HEK293 (cell line): ENCODE data around the gene C19orf25.

Source experiments
- GLIS1 ChIP-seq: fragments of 450-650 bp; formaldehyde crosslinking; IDR thresholded peaks from 2 replicates; pipeline ENCODE4 v1.5.1; 2016; ENCODE audit warnings: missing biosample characterization, missing genetic modification characterization
- HOXA7 ChIP-seq: sonication (generic); formaldehyde crosslinking; IDR thresholded peaks from 2 replicates; pipeline ENCODE4 v1.8.1; 2022; ENCODE audit warnings: missing genetic modification reagents, borderline replicate concordance
- MYNN ChIP-seq: fragments of 450-650 bp; formaldehyde crosslinking; IDR thresholded peaks from 2 replicates; pipeline ENCODE4 v1.5.1; 2016; ENCODE audit warnings: missing biosample characterization, missing genetic modification characterization, borderline replicate concordance
- ZNF133 ChIP-seq: fragments of 450-650 bp; formaldehyde crosslinking; IDR thresholded peaks from 2 replicates; pipeline ENCODE4 v1.5.1; 2016; ENCODE audit warnings: missing biosample characterization, missing genetic modification characterization
- ZNF184 ChIP-seq: fragments of 450-650 bp; IDR thresholded peaks from 2 replicates; pipeline ENCODE4 v1.5.1; 2018; ENCODE audit warnings: missing biosample characterization, mild to moderate bottlenecking, missing genetic modification characterization
- ZNF19 ChIP-seq: fragments of 450-650 bp; formaldehyde crosslinking; IDR thresholded peaks from 2 replicates; pipeline ENCODE4; 2016; ENCODE audit warnings: missing biosample characterization, missing genetic modification characterization, low read depth
- ZNF214 ChIP-seq: fragments of 450-650 bp; formaldehyde crosslinking; IDR thresholded peaks from 2 replicates; pipeline ENCODE4 v1.5.1; 2017; ENCODE audit warnings: missing biosample characterization, mild to moderate bottlenecking, missing genetic modification characterization, borderline replicate concordance
- ZNF23 ChIP-seq: fragments of 450-650 bp; formaldehyde crosslinking; IDR thresholded peaks from 2 replicates; pipeline ENCODE4 v1.5.1; 2016; ENCODE audit warnings: missing biosample characterization, missing genetic modification characterization, borderline replicate concordance
- ZNF292 ChIP-seq: fragments of 450-650 bp; formaldehyde crosslinking; IDR thresholded peaks from 2 replicates; pipeline ENCODE4 v1.5.1; 2016; ENCODE audit warnings: low read depth, missing biosample characterization, missing genetic modification characterization, borderline replicate concordance
- ZNF324 ChIP-seq: fragments of 450-650 bp; formaldehyde crosslinking; IDR thresholded peaks from 2 replicates; pipeline ENCODE4 v1.5.1; 2016; ENCODE audit warnings: missing biosample characterization, missing genetic modification characterization
- ZNF341 ChIP-seq: fragments of 450-650 bp; formaldehyde crosslinking; IDR thresholded peaks from 2 replicates; pipeline ENCODE4; 2016; ENCODE audit warnings: low read depth, missing biosample characterization, missing genetic modification characterization
- ZNF354C ChIP-seq: fragments of 450-650 bp; formaldehyde crosslinking; IDR thresholded peaks from 2 replicates; pipeline ENCODE4 v1.5.1; 2016; ENCODE audit warnings: missing biosample characterization, missing genetic modification characterization, low read depth, borderline replicate concordance
- ZNF433 ChIP-seq: fragments of 450-650 bp; formaldehyde crosslinking; IDR thresholded peaks from 2 replicates; pipeline ENCODE4 v1.5.1; 2016; ENCODE audit warnings: missing biosample characterization, missing genetic modification characterization, low read depth
- ZNF529 ChIP-seq: fragments of 450-650 bp; formaldehyde crosslinking; IDR thresholded peaks from 2 replicates; pipeline ENCODE4 v1.5.1; 2017; ENCODE audit warnings: missing genetic modification characterization, missing biosample characterization; ENCODE audit not compliant: insufficient replicate concordance
- ZNF544 ChIP-seq: fragments of 450-650 bp; formaldehyde crosslinking; IDR thresholded peaks from 2 replicates; pipeline ENCODE4 v1.5.0; 2017; ENCODE audit warnings: missing biosample characterization, missing genetic modification characterization
- ZNF621 ChIP-seq: fragments of 450-650 bp; formaldehyde crosslinking; IDR thresholded peaks from 2 replicates; pipeline ENCODE4 v1.5.1; 2017; ENCODE audit warnings: missing biosample characterization, missing genetic modification characterization
- ZNF624 ChIP-seq: fragments of 450-650 bp; formaldehyde crosslinking; IDR thresholded peaks from 2 replicates; pipeline ENCODE4 v1.5.1; 2017; ENCODE audit warnings: missing biosample characterization, missing genetic modification characterization
- ZNF626 ChIP-seq: fragments of 450-650 bp; sonication (Bioruptor Pico); formaldehyde crosslinking; IDR thresholded peaks from 2 replicates; pipeline ENCODE4 v1.5.1; 2018; ENCODE audit warnings: missing biosample characterization, missing genetic modification characterization, inconsistent platforms
- ZNF707 ChIP-seq: fragments of 450-650 bp; formaldehyde crosslinking; IDR thresholded peaks from 2 replicates; pipeline ENCODE4 v1.5.1; 2016; ENCODE audit warnings: missing biosample characterization, missing genetic modification characterization
- ZNF768 ChIP-seq: fragments of 450-650 bp; formaldehyde crosslinking; IDR thresholded peaks from 2 replicates; pipeline ENCODE4 v1.5.1; 2018; ENCODE audit warnings: missing biosample characterization, mild to moderate bottlenecking, missing genetic modification characterization
- ZNF776 ChIP-seq: fragments of 450-650 bp; formaldehyde crosslinking; IDR thresholded peaks from 2 replicates; pipeline ENCODE4 v1.5.0; 2017; ENCODE audit warnings: missing biosample characterization, missing genetic modification characterization, borderline replicate concordance
- ZSCAN16 ChIP-seq: fragments of 450-650 bp; formaldehyde crosslinking; IDR thresholded peaks from 2 replicates; pipeline ENCODE4 v1.5.1; 2016; ENCODE audit warnings: missing biosample characterization, missing genetic modification characterization
- TF ChIP-seq, protein P1 (sequence below): fragments of 450-650 bp; formaldehyde crosslinking; IDR thresholded peaks from 2 replicates; pipeline ENCODE4 v1.5.1; 2016; ENCODE audit warnings: missing biosample characterization, missing genetic modification characterization
- TF ChIP-seq, protein P2 (sequence below): fragments of 450-650 bp; formaldehyde crosslinking; IDR thresholded peaks from 2 replicates; pipeline ENCODE4 v1.5.1; 2016; ENCODE audit warnings: missing biosample characterization, missing genetic modification characterization
- TF ChIP-seq, protein P3 (sequence below): fragments of 450-650 bp; formaldehyde crosslinking; conservative IDR thresholded peaks from 2 replicates; pipeline ENCODE4 v1.5.1; 2016; ENCODE audit warnings: low read depth, missing biosample characterization, missing genetic modification characterization
- TF ChIP-seq, protein P4 (sequence below): fragments of 450-650 bp; formaldehyde crosslinking; IDR thresholded peaks from 2 replicates; pipeline ENCODE4 v1.5.1; 2016; ENCODE audit warnings: missing biosample characterization, missing genetic modification characterization
- TF ChIP-seq, protein P5 (sequence below): fragments of 450-650 bp; formaldehyde crosslinking; IDR thresholded peaks from 2 replicates; pipeline ENCODE4 v1.5.1; 2016; ENCODE audit warnings: missing biosample characterization, missing genetic modification characterization

Gene C19orf25

GRCh38 chr19:1512671-1513498 is 33.9 kb upstream of the C19orf25 start, which contains the start of gene ADAMTSL5 (continued):
- TF ChIP-seq, protein P1, sequence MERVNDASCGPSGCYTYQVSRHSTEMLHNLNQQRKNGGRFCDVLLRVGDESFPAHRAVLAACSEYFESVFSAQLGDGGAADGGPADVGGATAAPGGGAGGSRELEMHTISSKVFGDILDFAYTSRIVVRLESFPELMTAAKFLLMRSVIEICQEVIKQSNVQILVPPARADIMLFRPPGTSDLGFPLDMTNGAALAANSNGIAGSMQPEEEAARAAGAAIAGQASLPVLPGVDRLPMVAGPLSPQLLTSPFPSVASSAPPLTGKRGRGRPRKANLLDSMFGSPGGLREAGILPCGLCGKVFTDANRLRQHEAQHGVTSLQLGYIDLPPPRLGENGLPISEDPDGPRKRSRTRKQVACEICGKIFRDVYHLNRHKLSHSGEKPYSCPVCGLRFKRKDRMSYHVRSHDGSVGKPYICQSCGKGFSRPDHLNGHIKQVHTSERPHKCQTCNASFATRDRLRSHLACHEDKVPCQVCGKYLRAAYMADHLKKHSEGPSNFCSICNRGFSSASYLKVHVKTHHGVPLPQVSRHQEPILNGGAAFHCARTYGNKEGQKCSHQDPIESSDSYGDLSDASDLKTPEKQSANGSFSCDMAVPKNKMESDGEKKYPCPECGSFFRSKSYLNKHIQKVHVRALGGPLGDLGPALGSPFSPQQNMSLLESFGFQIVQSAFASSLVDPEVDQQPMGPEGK (tag by site-specific recombination): peak; percentile 29
- TF ChIP-seq ZNF133 (tag by site-specific recombination) (no peak), ZNF626 (tag by site-specific recombination) (no peak), ZNF768 (no peak), ZNF544 (no peak), ZSCAN16 (tag by site-specific recombination) (no peak), ZNF707 (no peak), ZNF621 (tag by site-specific recombination) (no peak), ZNF292 (tag by site-specific recombination) (no peak), ZNF776 (no peak), ZNF433 (tag by site-specific recombination) (no peak), ZNF324 (tag by site-specific recombination) (no peak), MYNN (tag by site-specific recombination) (no peak), ZNF529 (tag by site-specific recombination) (no peak), ZNF624 (no peak), ZNF19 (tag by site-specific recombination) (no peak), ZNF214 (no peak), ZNF354C (tag by site-specific recombination) (no peak), ZNF184 (no peak), ZNF23 (tag by site-specific recombination) (no peak), HOXA7 (no peak), GLIS1 (tag by site-specific recombination) (no peak), ZNF341 (tag by site-specific recombination) (peak; percentile 73)
- TF ChIP-seq, protein P2, sequence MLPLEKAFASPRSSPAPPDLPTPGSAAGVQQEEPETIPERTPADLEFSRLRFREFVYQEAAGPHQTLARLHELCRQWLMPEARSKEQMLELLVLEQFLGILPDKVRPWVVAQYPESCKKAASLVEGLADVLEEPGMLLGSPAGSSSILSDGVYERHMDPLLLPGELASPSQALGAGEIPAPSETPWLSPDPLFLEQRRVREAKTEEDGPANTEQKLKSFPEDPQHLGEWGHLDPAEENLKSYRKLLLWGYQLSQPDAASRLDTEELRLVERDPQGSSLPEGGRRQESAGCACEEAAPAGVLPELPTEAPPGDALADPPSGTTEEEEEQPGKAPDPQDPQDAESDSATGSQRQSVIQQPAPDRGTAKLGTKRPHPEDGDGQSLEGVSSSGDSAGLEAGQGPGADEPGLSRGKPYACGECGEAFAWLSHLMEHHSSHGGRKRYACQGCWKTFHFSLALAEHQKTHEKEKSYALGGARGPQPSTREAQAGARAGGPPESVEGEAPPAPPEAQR: no peak
- TF ChIP-seq, protein P3, sequence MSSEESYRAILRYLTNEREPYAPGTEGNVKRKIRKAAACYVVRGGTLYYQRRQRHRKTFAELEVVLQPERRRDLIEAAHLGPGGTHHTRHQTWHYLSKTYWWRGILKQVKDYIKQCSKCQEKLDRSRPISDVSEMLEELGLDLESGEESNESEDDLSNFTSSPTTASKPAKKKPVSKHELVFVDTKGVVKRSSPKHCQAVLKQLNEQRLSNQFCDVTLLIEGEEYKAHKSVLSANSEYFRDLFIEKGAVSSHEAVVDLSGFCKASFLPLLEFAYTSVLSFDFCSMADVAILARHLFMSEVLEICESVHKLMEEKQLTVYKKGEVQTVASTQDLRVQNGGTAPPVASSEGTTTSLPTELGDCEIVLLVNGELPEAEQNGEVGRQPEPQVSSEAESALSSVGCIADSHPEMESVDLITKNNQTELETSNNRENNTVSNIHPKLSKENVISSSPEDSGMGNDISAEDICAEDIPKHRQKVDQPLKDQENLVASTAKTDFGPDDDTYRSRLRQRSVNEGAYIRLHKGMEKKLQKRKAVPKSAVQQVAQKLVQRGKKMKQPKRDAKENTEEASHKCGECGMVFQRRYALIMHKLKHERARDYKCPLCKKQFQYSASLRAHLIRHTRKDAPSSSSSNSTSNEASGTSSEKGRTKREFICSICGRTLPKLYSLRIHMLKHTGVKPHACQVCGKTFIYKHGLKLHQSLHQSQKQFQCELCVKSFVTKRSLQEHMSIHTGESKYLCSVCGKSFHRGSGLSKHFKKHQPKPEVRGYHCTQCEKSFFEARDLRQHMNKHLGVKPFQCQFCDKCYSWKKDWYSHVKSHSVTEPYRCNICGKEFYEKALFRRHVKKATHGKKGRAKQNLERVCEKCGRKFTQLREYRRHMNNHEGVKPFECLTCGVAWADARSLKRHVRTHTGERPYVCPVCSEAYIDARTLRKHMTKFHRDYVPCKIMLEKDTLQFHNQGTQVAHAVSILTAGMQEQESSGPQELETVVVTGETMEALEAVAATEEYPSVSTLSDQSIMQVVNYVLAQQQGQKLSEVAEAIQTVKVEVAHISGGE (tag by site-specific recombination): no peak
- TF ChIP-seq, protein P4, sequence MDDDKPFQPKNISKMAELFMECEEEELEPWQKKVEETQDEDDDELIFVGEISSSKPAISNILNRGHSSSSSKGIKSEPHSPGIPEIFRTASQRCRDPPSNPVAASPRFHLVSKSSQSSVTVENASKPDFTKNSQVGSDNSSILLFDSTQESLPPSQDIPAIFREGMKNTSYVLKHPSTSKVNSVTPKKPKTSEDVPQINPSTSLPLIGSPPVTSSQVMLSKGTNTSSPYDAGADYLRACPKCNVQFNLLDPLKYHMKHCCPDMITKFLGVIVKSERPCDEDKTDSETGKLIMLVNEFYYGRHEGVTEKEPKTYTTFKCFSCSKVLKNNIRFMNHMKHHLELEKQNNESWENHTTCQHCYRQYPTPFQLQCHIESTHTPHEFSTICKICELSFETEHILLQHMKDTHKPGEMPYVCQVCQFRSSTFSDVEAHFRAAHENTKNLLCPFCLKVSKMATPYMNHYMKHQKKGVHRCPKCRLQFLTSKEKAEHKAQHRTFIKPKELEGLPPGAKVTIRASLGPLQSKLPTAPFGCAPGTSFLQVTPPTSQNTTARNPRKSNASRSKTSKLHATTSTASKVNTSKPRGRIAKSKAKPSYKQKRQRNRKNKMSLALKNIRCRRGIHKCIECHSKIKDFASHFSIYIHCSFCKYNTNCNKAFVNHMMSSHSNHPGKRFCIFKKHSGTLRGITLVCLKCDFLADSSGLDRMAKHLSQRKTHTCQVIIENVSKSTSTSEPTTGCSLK (tag by site-specific recombination): no peak
- TF ChIP-seq, protein P5, sequence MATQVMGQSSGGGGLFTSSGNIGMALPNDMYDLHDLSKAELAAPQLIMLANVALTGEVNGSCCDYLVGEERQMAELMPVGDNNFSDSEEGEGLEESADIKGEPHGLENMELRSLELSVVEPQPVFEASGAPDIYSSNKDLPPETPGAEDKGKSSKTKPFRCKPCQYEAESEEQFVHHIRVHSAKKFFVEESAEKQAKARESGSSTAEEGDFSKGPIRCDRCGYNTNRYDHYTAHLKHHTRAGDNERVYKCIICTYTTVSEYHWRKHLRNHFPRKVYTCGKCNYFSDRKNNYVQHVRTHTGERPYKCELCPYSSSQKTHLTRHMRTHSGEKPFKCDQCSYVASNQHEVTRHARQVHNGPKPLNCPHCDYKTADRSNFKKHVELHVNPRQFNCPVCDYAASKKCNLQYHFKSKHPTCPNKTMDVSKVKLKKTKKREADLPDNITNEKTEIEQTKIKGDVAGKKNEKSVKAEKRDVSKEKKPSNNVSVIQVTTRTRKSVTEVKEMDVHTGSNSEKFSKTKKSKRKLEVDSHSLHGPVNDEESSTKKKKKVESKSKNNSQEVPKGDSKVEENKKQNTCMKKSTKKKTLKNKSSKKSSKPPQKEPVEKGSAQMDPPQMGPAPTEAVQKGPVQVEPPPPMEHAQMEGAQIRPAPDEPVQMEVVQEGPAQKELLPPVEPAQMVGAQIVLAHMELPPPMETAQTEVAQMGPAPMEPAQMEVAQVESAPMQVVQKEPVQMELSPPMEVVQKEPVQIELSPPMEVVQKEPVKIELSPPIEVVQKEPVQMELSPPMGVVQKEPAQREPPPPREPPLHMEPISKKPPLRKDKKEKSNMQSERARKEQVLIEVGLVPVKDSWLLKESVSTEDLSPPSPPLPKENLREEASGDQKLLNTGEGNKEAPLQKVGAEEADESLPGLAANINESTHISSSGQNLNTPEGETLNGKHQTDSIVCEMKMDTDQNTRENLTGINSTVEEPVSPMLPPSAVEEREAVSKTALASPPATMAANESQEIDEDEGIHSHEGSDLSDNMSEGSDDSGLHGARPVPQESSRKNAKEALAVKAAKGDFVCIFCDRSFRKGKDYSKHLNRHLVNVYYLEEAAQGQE (tag by site-specific recombination): no peak
